ENCODE results near the gene RBL2.
"Not testable (repeated sequence)": the region's sequence is repeated elsewhere in the genome, so short reads cannot be mapped to it uniquely, and the experiment has no call there.

The RBL2 gene

GRCh38 chr16:53539759-53540718 lies 105.8 kb downstream of the RBL2 start:
- DNase-seq: not testable (repeated sequence)
